Hepatocyte (in vitro differentiated cells): Measurements from ENCODE around the gene CYTL1.

Source experiments
- EZH2 ChIP-seq: fragments of 200-600 bp; sonication (generic); IDR thresholded peaks from 2 replicates; pipeline ENCODE4 v1.6.1; 2016; ENCODE audit warnings: antibody characterized with exemption, mild to moderate bottlenecking, borderline replicate concordance
- TF ChIP-seq, protein P1 (sequence below): fragments of 200-600 bp; sonication (generic); IDR thresholded peaks from 2 replicates; pipeline ENCODE4 v1.5.1; 2016; ENCODE audit warnings: antibody characterized with exemption, mild to moderate bottlenecking; ENCODE audit not compliant: poor library complexity

DNA sequence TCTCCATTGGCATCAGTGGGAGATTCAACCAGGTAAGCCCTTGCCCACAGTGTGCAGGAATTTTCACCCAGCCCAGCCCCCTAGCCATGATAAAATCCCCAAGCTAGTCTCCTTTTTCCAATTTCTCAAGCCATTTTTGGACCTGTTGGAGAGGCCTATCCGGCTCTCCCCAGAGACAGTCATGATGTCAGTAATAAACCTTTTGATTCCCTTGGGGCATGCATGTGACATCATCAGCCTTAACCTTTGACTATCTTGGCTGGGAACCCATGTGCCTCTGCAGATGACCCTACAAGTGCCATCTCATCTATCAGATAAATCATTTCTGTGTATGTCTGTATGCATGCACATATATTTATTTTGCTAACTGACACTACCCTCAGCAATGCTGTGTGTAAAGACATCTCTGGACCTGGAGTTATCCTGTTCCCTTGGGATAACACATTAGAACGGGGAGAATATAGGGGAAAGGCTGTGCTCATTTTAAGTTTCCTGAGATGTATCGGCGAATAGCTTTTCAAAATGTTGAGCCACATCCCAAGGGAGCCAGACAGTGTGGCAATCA lies 51.0 kb downstream of the CYTL1 start:
- TF ChIP-seq, protein P1, sequence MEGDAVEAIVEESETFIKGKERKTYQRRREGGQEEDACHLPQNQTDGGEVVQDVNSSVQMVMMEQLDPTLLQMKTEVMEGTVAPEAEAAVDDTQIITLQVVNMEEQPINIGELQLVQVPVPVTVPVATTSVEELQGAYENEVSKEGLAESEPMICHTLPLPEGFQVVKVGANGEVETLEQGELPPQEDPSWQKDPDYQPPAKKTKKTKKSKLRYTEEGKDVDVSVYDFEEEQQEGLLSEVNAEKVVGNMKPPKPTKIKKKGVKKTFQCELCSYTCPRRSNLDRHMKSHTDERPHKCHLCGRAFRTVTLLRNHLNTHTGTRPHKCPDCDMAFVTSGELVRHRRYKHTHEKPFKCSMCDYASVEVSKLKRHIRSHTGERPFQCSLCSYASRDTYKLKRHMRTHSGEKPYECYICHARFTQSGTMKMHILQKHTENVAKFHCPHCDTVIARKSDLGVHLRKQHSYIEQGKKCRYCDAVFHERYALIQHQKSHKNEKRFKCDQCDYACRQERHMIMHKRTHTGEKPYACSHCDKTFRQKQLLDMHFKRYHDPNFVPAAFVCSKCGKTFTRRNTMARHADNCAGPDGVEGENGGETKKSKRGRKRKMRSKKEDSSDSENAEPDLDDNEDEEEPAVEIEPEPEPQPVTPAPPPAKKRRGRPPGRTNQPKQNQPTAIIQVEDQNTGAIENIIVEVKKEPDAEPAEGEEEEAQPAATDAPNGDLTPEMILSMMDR = no peak
- no peak for TF ChIP-seq EZH2
